Keratinocyte (primary cell): ENCODE data around the gene HELZ. TPM values are rescaled to one million over a fixed set of nuclear protein-coding genes. Genes with fewer than 3 reads are reported as not detected.

Experiments used
- DNase-seq: peaks from one replicate; pipeline ENCODE4 v3.0.0-alpha.2; 2011; ENCODE audit warnings: low read depth, missing footprints, low spot score
- FAIRE-seq: peaks from 2 replicates; lab custom pipeline; 2011; peaks lifted over from hg19 to GRCh38; lab: Jason Lieb, UNC
- H2AFZ ChIP-seq: 2 replicates; pipeline ENCODE4 v1.6.0; 2012; ENCODE audit warnings: low read length, control low read depth, inconsistent platforms; ENCODE audit not compliant: control insufficient read depth
- H3K27ac ChIP-seq: 2 replicates; pipeline ENCODE4 v1.5.1; 2011; ENCODE audit warnings: low read length; ENCODE audit not compliant: control insufficient read depth, insufficient read depth
- H3K27me3 ChIP-seq: 3 replicates; pipeline ENCODE4 v1.6.0; 2011; ENCODE audit warnings: low read length; ENCODE audit not compliant: control insufficient read depth, insufficient read depth; ENCODE audit errors: extremely low read depth
- H3K36me3 ChIP-seq, 2 experiments: 2 replicates in 1 of 2; 3 replicates in 1 of 2; pipeline ENCODE4 v1.5.1; 2011; ENCODE audit warnings: low read length in 2 of 2, mild to moderate bottlenecking in 1 of 2; ENCODE audit not compliant: control insufficient read depth in 2 of 2, insufficient read depth in 2 of 2; ENCODE audit errors: extremely low read depth in 1 of 2
- H3K4me1 ChIP-seq: 3 replicates; pipeline ENCODE4 v1.5.1; 2011; ENCODE audit warnings: low read length; ENCODE audit not compliant: control insufficient read depth, insufficient read depth; ENCODE audit errors: extremely low read depth
- H3K4me2 ChIP-seq: 3 replicates; pipeline ENCODE4 v1.6.0; 2011; ENCODE audit warnings: low read depth, low read length; ENCODE audit not compliant: control insufficient read depth, insufficient read depth; ENCODE audit errors: extremely low read depth
- H3K4me3 ChIP-seq, 3 experiments: fragments of 200-600 bp in 1 of 3; sonication (generic) in 1 of 3; 2 replicates in 2 of 3; 3 replicates in 1 of 3; pipeline ENCODE4 v1.5.1; 2011 to 2016; ENCODE audit warnings: low read length in 3 of 3, mild to moderate bottlenecking in 3 of 3, control low read depth in 2 of 3, inconsistent platforms in 1 of 3, low read depth in 1 of 3, mixed read lengths in 1 of 3, mixed run types in 1 of 3, moderate library complexity in 1 of 3; ENCODE audit not compliant: control insufficient read depth in 2 of 3, insufficient read depth in 2 of 3; ENCODE audit errors: extremely low read depth in 1 of 3
- H3K79me2 ChIP-seq: 2 replicates; pipeline ENCODE4 v1.6.0; 2012; ENCODE audit warnings: low read length; ENCODE audit not compliant: control insufficient read depth, insufficient read depth
- H3K9ac ChIP-seq: 3 replicates; pipeline ENCODE4 v1.6.0; 2011; ENCODE audit warnings: low read length; ENCODE audit not compliant: control insufficient read depth, insufficient read depth; ENCODE audit errors: extremely low read depth
- H3K9me1 ChIP-seq: 3 replicates; pipeline ENCODE4 v1.6.0; 2011; ENCODE audit warnings: low read length; ENCODE audit not compliant: control insufficient read depth, insufficient read depth; ENCODE audit errors: extremely low read depth
- H3K9me3 ChIP-seq: 2 replicates; pipeline ENCODE4 v1.5.1; 2012; ENCODE audit warnings: low read depth, low read length; ENCODE audit not compliant: control insufficient read depth
- H4K20me1 ChIP-seq: 3 replicates; pipeline ENCODE4 v1.6.0; 2011; ENCODE audit warnings: low read length; ENCODE audit not compliant: control insufficient read depth, insufficient read depth; ENCODE audit errors: extremely low read depth
- EZH2 ChIP-seq: IDR thresholded peaks from one replicate; pipeline ENCODE4 v1.6.1; 2012; ENCODE audit warnings: inconsistent platforms, mild to moderate bottlenecking, low read length, moderate library complexity
- dilution Hi-C: fragments of 300-500 bp; cut with MboI; formaldehyde crosslinking; loops from one replicate; pipeline ENCODE4 v1.7.0; 2020; ENCODE audit warnings: low sequenced_read_pairs; ENCODE audit not compliant: extremely low pct_ligation_motif_present
- polyA plus RNA-seq, 5 experiments: library from polyadenylated mRNA; depleted of rRNA in 3 of 5; stranded (reverse) in 3 of 5; stranded (forward) in 1 of 5; unstranded in 1 of 5; fragments of >200 nt; gene quantifications; 1 replicate in 1 of 5; 2 replicates in 3 of 5; 3 replicates in 1 of 5; pipeline versions ENCODE4 v1.2.1 to v1.2.3, GENCODE V29; 2011 to 2012; ENCODE audit warnings: missing spikeins in 2 of 5, low read depth in 1 of 5, low replicate concordance in 1 of 5
- TF ChIP-seq, protein P1 (sequence below), 3 experiments: IDR thresholded peaks in 1 of 3; conservative IDR thresholded peaks in 1 of 3; optimal IDR thresholded peaks in 1 of 3; 2 replicates in 2 of 3; 3 replicates in 1 of 3; pipeline versions ENCODE3 to v1.5.1; 2011; ENCODE audit warnings: low read length in 3 of 3, mild to moderate bottlenecking in 3 of 3, moderate library complexity in 2 of 3, control low read depth in 1 of 3, inconsistent platforms in 1 of 3; ENCODE audit not compliant: insufficient read depth in 2 of 3; ENCODE audit errors: extremely low read depth in 1 of 3

HELZ gene
- polyA plus RNA-seq, 1 donor (not counting 4 experiments of a cell fraction or from before 2014, with no cell fraction given): 18.2 TPM

DNA sequence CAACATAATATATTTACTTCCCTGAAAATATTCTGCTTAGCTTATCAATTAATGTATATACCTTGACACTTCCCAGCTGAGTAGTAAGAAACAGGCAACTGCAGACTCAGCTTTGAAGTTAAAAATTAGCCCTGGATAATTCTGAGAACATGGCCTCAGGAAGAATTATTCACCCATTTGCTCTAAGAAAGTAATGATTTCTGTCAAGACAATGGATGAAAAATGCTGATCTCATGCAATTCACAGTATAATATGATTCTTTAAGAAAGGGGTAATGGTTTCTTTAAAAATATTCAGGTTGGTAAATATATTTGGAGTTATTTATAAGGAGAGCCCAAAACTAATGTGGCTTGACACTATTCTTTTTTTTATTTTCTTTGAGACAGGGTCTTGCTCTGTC lies 111.8 kb downstream of the HELZ start:
- TF ChIP-seq EZH2: no peak
- TF ChIP-seq, protein P1, sequence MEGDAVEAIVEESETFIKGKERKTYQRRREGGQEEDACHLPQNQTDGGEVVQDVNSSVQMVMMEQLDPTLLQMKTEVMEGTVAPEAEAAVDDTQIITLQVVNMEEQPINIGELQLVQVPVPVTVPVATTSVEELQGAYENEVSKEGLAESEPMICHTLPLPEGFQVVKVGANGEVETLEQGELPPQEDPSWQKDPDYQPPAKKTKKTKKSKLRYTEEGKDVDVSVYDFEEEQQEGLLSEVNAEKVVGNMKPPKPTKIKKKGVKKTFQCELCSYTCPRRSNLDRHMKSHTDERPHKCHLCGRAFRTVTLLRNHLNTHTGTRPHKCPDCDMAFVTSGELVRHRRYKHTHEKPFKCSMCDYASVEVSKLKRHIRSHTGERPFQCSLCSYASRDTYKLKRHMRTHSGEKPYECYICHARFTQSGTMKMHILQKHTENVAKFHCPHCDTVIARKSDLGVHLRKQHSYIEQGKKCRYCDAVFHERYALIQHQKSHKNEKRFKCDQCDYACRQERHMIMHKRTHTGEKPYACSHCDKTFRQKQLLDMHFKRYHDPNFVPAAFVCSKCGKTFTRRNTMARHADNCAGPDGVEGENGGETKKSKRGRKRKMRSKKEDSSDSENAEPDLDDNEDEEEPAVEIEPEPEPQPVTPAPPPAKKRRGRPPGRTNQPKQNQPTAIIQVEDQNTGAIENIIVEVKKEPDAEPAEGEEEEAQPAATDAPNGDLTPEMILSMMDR (optimal IDR thresholded peaks at IDR 0.05 in 1 of 3, IDR thresholded peaks at IDR 0.05 in 1 of 3, conservative IDR thresholded peaks at IDR 0.05 in 1 of 3; ENCODE audit: extremely low read depth in 1 of 3, insufficient read depth in 2 of 3, low read length in 3 of 3): no peak
- H3K9ac ChIP-seq: no peak overlapping the region

DNA sequence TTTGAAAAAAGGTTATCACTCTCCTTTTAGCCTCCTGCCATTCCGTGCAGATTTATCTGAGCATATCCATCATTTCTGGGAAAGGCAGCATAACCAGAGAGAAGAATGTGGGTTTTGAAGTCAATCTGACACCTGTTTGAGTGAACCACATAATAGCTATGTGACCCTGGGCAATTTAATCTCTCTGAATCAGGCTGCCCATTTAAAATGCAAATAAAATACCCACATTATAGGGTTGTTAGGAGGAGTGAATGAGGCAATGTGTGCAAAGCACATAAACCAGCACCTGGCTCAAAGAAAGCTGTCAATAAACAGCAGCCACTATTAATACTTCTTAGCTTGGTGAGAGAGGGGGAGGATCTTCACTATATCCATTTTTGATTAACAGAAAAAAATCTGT lies 112.6 kb downstream of the HELZ start:
- H3K9me1 ChIP-seq: no peaks in the 10 kb centered on the region

More for the DNA sequence above, 111.8 kb downstream of the HELZ start:
- Histone ChIP-seq H3K9me1 (no peaks in the 10 kb centered on the region), H3K9me3 (no peaks in the 10 kb centered on the region), H3K36me3 (peaks cover 3 to 11% of the 10 kb centered on the region in 2 experiments), H2AFZ (no peak overlapping the region), H3K27me3 (no peaks in the 10 kb centered on the region), H3K27ac (no peak overlapping the region), H4K20me1 (no peaks in the 10 kb centered on the region), H3K4me3 (no peak overlapping the region), H3K4me2 (no peak overlapping the region), H3K79me2 (no peaks in the 10 kb centered on the region), H3K4me1 (peaks cover 4% of the 10 kb centered on the region)
- no peak for FAIRE-seq
- no peak for DNase-seq
- dilution Hi-C loops: no loop called here

More for the DNA sequence above, 112.6 kb downstream of the HELZ start:
- no peak overlapping the region for H3K9ac ChIP-seq
- dilution Hi-C loops: no loop called here
- H2AFZ ChIP-seq: no peak overlapping the region
- peaks cover 3 to 7% of the 10 kb centered on the region in 2 experiments for H3K36me3 ChIP-seq
- TF ChIP-seq, protein P1 (optimal IDR thresholded peaks at IDR 0.05 in 1 of 3, IDR thresholded peaks at IDR 0.05 in 1 of 3, conservative IDR thresholded peaks at IDR 0.05 in 1 of 3; ENCODE audit: extremely low read depth in 1 of 3, insufficient read depth in 2 of 3, low read length in 3 of 3): no peak
- TF ChIP-seq EZH2: no peak
- H4K20me1 ChIP-seq: no peaks in the 10 kb centered on the region
- H3K4me2 ChIP-seq: no peak overlapping the region
- no peaks in the 10 kb centered on the region for H3K27me3 ChIP-seq
- H3K4me3 ChIP-seq: no peak overlapping the region
- H3K4me1 ChIP-seq: peaks cover 4% of the 10 kb centered on the region
- H3K27ac ChIP-seq: no peak overlapping the region
- no peaks in the 10 kb centered on the region for H3K9me3 ChIP-seq
- FAIRE-seq (no peak), DNase-seq (no peak)
- no peaks in the 10 kb centered on the region for H3K79me2 ChIP-seq
